Amygdala (tissue), 56 donors: ENCODE results near the gene WASL.

Experiments used
- DNase-seq, 56 donors: peaks; one replicate each; lab custom pipeline; 2025; lab: John Stamatoyannopoulos, UW

Gene WASL

DNA sequence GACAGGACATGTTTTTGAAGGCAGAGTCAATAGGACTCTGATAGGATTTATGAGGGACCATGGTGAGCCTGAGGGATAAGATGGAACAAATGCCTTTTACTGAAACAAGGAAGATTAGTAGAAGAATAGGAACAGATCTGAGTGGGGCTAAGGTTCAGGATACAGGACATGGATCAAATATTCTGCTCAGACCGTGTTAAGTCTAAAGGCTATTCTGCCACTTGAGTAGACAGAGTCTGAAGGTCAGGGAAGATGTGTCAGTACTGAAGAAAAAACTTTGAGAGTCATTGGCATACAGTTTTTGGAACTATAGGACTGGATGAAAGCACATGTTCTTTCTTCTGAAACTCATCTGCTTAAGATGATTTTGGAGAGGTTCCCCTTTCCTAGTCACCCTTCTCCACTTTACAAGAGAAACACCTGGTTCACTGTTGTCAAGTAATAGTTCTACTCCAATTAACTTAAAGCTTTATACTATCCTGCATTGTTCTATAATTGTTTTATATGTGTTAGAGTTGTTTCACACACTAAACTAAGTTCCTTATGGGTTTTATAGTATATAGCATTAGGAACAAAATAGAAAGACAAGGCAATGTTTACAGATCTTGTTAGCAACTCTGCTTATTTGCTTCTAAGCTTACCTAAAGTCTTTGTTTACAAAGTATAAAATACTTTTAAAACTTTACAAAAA is 43.4 kb downstream of the WASL start:
- DNase-seq: no peak

DNA sequence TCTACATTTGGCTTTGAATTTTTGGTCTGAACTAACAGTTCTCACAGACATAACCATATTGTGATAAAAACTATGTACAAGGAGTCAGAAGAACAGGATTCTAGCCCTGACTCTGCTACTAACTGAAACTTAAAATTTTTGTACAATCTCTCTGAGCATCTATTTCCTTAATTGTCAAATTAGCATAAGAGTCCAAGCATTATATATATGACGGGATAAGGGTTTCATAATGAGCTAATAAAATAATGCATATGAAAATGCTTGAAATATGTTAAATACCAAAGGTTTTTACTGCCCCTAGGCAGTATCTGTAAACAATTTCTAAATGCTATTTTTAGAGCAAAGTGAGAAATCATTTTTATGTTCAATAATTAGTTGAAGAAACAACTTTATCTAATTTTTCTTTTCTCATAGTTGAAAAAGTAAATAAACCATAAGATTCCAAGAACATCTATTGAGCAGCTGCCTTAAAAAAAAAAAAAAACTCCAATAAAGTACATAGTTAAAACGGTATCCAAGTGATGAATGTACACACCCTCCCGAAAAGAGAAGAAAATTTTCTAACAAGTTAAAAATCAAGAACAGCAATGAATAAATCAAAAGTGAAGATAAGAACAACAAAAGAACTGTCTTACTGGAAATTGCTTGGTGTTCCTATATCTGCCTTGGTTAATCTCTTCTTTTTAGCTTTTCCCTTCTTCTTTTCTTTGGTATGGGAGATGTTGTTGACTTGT is 52.7 kb downstream of the WASL start:
- no peak for DNase-seq

DNA sequence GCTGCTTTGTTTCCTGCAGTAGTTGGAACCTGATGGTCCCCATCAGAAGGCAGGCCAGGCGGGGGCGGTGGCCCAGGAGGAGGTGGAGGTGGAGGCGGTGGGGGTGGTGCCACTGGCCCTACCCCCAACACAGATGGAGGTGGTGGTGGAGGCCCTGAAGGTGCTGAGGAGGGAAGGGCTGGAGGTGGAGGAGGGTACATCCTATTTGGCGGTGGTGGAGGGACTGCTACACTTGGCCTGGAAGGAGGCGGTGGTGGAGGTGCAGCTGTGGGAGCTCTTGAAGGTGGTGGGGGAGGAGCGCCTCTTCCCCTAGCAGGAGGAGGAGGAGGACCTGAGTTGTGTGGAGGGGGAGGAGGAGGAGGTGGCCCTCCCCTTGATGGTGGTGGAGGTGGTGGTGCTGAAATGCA is 56.3 kb downstream of the WASL start:
- DNase-seq: no peak

DNA sequence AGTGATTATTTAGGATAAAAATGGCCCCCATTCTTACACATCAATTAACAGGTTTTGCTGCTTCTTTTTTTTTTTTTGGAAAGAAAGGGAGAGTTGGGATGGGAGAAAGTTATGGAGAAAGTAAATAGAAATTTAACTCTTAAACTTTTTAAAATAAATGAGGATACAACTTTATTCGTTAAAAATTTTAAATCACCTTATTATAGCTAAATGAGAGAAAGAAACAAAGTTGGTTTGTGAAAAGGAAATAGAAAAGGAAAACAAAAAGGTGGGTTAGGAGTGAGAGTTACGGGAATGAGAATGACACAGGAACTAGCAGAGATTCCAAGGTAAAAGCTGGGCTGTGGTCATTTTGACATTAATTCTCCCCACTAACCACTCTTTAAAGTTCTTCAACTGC is 58.3 kb downstream of the WASL start:
- DNase-seq: no peak

DNA sequence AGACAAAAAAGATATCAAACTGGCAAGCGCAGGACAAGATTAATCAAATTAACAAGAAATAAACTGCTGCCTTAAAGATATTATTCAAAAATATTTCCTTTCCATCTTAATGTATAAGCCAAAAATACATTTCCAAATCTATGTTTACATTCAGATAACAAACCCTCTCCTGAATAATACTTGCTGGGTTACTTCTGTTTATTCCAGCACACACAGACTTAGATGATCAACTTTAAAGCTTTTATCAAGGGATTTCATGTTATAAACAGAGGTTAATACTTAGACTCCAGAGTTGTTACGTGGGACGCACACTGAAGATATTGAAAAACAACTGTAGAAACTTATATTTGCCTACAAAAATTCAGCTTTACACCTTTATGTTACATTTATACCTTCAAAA is 59.6 kb downstream of the WASL start:
- DNase-seq: no peak

DNA sequence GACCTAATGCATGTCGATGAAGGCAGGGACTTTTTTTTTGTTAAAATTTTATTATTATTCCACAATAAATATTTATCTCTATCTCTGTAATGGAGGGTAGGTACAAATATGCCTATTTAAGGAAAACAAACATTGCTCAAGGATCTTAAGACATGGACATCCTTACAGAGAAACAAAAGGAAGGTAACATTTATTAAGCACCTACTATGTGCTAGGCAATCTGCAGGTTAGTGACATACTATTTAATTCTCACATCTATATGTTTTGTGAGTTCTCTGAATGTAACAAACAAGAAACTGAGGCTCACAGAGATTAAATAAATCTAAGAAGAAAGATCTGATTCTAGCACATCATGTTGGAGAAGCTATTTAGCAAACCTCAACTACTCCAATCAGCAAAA is 61.1 kb downstream of the WASL start:
- no peak for DNase-seq

DNA sequence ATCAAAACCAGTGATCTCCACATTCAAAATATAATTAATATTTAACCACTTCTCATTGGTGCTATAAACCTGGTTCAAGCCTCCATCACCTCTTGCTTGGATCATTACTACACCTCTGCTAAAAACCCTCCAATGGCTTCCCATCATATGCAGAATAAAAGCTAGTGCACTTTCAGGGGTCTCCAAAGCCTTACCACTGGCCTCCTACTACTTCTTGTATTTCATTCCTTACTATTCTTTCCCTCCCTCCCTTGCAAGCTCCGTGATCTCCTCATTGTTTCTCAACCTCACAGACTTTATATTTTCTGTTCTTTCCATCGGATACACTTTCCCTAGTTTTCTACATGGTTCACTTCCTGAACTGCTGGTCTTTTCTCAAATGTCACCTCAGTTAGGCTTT is 61.6 kb downstream of the WASL start:
- no peak for DNase-seq

DNA sequence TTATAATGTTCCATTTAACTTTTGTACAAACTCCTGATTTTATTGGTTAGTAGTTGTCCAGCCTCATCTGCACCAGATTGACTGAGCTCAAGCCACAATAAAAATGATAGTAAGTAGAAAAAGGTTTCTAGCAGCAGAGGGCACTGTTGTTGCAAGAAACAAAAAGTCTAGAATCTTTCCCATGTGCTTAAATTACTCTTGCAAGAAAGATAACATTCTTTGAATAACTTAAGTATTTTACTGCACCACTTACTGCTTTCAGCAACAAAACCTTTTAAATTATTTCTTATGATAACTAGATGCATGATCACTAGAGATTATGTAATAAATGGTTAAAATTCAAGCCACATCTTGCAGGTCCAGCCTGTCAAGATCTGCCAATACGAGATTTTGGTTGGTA is 66.1 kb downstream of the WASL start:
- DNase-seq: peak in 1 of 56 donors; percentile 13

DNA sequence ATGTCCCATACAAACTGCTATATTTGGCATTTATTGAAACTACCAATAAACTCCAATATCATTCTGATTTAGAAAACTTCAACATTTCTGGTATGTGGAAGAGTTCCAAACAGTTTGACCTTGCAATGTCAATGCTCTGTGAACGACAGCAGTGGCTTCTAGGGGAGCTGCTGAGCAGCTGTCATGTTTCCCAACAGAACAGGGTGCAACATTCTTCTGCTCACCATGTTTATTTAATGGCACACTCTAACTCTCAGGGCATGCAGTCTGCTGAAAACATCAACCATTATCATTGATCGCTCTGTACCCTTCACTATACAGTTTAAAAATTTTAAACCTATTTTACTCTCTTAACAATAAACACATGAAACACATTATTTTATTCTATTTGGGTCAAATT is 67.2 kb downstream of the WASL start:
- no peak for DNase-seq

DNA sequence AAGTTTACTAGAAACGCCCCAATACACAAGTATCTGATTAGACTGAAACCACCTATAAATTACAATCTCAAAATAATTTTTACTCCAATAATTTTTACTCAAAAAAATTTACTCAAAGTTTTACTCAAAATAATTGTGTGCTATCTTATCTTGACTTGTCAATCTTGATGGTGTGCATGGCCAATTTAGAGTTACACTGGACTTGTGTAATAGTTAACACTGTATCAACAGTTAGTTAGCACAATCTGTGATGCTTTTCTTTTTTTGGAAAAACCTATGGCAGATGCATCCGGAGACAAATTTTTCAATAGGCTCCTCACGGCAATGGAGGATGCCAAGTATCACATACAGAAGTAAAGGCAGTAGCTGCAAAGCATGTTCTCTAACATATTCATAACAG is 68.2 kb downstream of the WASL start:
- DNase-seq: no peak

DNA sequence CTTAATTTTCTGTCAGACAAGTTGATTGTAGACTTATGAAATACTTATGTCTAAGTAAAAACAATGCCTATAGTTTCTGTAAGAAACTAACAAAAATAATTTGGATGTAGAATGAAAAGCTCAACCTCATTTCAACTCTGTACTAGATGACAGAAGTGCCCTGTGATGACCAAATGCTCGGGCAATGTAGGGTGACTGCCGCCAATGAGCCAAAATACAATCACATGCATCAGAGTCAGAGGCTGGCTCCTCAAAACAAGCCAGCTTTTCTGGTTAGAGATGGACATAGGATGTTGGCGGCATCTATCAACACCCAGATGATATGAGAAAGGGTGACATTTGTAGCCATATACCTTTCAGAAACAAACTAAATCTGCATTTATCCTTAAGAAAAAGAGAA is 69.2 kb downstream of the WASL start:
- DNase-seq: no peak

DNA sequence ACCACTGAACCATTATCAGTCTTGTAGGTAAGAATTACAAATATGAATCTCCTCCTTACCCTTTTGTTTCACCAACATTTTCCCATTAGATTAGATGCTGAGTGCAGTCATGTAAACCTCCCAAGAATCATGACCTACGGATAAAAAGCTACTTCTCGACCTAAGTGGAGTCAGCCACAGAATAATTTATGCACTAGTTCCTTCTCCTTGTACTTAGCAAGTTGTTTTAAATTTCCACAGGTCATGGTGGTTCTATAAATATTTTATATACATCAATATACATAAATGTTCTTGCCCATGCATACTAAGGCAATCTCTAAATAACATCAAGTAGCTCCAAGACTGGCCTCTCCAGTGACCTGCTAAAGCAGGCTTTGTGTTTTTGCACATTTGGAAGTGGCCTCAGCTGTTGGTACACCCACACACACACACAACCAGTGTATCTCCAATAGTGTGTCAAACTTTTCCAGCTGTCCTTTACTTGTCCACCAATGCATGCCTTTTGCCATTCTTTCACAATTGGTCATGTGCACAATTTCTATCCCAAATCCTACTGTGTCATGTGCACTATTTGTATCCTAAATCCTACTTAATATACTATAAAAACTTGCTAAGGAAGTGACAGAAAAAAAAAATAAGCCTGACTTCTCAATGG is 71.6 kb downstream of the WASL start:
- no peak for DNase-seq

DNA sequence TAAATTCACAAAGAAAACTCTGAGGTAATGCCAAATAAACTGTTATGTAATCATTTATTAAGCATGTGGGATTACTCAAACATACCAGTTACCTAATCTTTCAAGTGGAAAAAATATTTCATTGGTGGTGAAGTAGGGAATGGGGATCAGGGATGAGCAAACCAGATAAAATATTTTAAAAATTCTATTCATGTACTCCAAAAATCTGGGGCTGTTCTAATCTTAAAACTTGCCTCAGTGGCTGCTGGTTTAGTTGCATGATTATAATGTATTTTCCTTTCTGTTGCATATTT is 73.7 kb downstream of the WASL start:
- DNase-seq: no peak

DNA sequence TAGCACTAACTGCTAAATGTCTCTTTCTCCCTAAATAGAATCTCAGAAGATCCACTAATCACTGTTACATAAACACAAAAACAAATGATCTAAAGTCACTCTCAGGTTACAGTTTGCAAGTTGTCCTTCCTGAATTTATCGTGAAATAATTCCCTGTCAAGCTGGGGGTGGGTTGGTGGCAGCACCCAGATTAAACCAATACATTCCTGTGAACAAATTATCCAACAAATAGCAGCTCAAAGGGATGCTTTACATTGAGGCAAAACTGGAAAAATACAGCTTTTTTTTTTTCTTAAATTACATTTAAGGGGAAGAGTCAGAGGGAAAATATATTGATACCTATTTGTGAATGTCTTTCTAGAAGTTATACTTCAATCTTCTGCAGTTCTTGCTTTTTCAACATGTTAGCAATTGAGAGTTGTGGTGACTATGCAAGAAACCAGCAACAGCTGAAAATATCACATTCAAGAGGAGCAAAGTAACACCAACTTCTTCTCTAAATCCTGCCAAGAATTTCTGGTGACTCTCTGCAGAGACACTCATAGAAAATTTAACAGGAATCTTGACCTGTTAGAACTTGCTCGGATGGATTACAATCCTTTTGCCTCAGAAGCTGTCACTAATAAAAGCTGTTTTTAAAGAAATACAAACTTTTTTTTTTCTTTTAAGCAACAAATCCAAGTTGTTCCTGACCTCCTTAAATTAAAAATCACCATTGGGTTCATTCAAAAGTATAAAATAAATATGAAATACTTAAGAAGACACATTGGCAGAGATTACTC is 74.2 kb downstream of the WASL start:
- DNase-seq: no peak

DNA sequence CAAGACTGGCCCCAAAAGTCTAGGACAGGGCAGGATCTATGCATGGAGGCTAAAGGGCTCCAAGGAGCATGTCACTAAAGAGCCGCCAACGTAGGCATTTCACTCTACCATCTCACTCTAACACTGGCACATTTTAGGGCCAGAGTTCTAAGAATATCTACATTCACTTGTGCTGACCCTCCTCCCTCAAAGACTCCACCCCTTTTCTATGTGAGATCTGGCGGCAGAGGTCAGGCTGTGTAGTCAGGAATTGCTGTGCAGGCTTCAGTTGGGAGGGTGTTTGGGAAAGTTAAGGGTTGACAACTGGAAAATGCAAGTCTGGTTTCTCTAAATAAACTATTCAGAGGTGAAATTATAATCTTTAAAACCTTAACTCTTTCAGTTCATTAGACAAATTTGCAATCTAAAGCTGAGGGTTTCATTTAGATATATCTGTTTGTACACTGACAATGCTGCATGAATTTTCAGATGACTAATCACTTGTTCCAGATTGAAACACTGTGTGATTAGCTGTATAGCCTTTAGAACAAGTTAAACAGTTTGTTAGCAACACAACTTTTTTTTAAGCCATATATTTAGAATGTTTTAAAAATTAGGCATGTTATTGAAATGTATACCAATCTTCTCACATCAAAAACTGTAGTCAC is 74.9 kb downstream of the WASL start:
- DNase-seq: no peak

DNA sequence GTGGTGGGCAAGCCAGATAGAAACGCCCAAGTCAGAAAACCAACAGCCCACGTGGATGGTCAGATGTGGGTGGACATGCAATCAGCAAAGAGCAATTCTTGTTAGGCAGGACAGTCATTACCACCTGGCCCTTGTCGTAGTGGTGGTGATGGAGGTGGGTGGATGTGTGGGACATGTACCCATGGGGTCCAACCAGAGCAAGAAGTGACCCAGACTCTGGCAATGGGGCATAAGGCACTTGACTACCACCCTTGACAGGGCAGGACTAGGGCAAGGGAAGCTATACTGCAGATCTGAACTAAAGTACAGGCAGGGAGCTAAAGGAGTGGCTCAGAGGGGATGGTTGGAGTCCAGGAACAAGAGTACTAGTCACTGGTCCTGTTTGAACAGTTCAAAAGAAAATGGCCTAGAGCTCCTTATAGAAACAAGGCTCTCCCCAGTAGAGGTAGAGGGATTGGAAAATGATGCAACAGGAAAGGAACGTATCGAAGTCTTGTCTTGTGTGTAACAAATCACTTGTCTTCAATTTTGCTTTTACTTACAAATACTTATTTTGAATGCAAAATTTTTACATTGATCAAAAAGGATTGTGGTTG is 75.6 kb downstream of the WASL start:
- DNase-seq: no peak

DNA sequence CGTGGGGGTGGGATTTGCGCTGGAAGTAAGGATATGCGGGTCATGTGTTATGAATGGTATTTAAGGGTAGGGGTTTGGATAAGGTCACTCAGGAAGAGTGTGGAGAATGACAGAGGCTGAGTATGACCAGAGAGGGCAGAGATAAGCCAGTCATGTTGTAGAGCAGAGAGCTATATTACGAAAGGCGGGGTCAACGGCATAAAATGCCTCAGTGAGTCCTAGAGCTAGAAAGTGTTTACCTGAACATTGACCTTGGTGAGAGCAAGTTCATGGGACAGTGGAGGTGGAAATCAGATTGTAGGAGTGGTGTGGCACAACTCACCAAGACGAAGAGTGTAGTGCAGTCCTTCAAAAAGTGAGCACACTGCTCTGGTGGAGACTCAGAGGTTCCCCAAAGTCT is 79.3 kb downstream of the WASL start:
- DNase-seq: no peak

DNA sequence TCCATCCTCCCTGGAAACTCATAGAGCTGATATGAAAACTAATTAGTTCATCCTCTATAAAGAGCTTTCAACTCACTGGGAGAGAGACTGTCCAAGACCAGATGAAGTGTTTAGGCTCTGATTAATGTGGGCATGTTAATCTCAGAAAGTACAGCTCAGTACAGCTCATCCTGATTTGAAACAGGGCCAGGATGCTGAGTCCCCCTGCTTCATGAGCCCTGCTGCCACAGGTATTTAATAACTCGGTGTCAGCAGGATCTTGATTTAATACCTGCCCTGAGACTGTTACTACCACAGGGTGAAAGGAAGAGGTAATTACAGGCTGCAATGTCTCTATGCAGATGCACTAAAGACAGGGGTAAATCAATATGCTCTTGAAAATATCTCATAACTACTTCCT is 82.3 kb downstream of the WASL start:
- DNase-seq: no peak

DNA sequence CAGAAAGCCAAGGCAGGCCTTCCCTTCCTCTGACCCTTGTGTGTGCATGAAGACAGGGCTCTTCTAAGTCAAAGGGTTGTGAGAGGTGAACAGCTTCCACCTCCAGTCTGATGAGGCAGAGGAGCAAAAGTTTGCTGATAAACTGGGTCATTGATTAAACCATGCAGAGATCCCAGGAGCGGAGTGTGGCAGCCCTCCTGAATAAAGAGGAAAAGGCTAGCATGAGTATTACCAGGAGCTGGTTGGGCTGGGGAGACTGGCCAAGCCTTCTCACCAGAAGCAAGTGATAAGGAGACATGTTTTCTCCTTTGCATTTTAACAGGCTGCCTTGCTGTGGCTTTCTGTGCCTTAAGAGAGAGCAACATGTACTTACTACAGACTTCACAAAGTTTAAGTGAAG is 82.9 kb downstream of the WASL start:
- DNase-seq: no peak

DNA sequence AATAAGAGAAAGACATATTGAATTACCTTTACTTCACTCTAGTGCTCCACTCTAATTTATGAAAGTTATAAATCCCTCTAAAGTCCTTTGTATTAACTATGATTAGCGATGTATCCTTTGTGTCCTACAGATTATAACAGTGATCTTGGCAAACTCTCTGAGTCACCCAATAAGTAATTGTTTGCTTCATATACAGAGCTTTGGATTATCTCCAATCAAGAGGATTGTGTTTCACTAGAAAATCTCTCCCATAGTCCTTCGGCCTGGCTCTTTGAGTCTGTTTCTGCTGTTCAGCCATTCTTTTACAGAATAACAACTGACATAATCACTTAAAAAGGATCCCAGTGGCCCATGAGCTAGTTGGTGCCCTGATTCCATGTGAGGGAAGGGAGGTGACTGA is 83.6 kb downstream of the WASL start:
- DNase-seq: no peak

DNA sequence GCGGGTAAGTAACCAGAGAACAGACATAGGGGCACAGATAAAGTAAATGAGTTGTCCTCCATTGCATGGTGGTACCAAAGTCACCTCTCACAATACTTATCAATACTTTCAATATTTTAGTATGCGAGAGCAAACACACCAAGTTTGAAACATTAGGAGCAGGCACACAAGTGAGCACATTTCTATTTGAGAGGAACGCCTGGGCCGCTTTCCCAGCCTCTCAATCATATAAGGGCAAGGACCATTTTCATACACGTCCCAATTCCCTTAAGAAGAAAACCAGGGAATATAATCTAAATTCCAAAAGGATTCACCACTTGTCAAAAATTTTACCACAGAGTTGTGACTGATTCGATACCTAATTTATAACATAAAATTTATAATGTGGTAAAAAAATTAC is 85.6 kb downstream of the WASL start:
- no peak for DNase-seq
